Measurements from ENCODE around the gene GET4.

Gene GET4

GRCh38 chr7:901041-901387 is 24.7 kb downstream of the GET4 start:
- DNase-seq (ENCODE audit: low read depth), result no peak
- no peak overlapping the region for H3K4me3 ChIP-seq (ENCODE audit: control insufficient read depth, low read depth, low read length)

GRCh38 chr7:901388-902154 is 25.2 kb downstream of the GET4 start:
- H3K4me3 ChIP-seq (ENCODE audit: control insufficient read depth, low read depth, low read length), result no peak overlapping the region
- no peak for TF ChIP-seq CTCF (IDR thresholded peaks at IDR 0.05; ENCODE audit: control insufficient read depth, insufficient read depth, low read depth, low read length, missing control alignments)
- DNase-seq (ENCODE audit: low read depth), result no peak

More at GRCh38 chr7:901041-901387, 24.7 kb downstream of the GET4 start:
- TF ChIP-seq CTCF (IDR thresholded peaks at IDR 0.05; ENCODE audit: control insufficient read depth, insufficient read depth, low read depth, low read length, missing control alignments), result no peak

- no peak for TF ChIP-seq CTCF (IDR thresholded peaks at IDR 0.05; ENCODE audit: control insufficient read depth, insufficient read depth, low read depth, low read length, missing control alignments)
- no peak for DNase-seq (ENCODE audit: low read depth)
- H3K4me3 ChIP-seq (ENCODE audit: control insufficient read depth, low read depth, low read length), result no peak overlapping the region
Measured at GRCh38 chr7:902996-903395, 26.6 kb downstream of the GET4 start.

- no peak overlapping the region for H3K4me3 ChIP-seq (ENCODE audit: control insufficient read depth, low read depth, low read length)
- DNase-seq (ENCODE audit: low read depth), result no peak
- no peak for TF ChIP-seq CTCF (IDR thresholded peaks at IDR 0.05; ENCODE audit: control insufficient read depth, insufficient read depth, low read depth, low read length, missing control alignments)
Measured at GRCh38 chr7:903921-904755, 27.8 kb downstream of the GET4 start.

- no peak for DNase-seq (ENCODE audit: low read depth)
- no peak overlapping the region for H3K4me3 ChIP-seq (ENCODE audit: control insufficient read depth, low read depth, low read length)
- TF ChIP-seq CTCF (IDR thresholded peaks at IDR 0.05; ENCODE audit: control insufficient read depth, insufficient read depth, low read depth, low read length, missing control alignments), result no peak
Measured at GRCh38 chr7:904847-905246, 28.5 kb downstream of the GET4 start.

GRCh38 chr7:906776-907157 is 30.4 kb downstream of the GET4 start:
- no peak for DNase-seq (ENCODE audit: low read depth)
- TF ChIP-seq CTCF (IDR thresholded peaks at IDR 0.05; ENCODE audit: control insufficient read depth, insufficient read depth, low read depth, low read length, missing control alignments), result no peak
- no peak overlapping the region for H3K4me3 ChIP-seq (ENCODE audit: control insufficient read depth, low read depth, low read length)
